Non-pigmented ciliary epithelial cell (primary cell): Measurements from ENCODE around the gene MAP3K4.

Experiments used
- DNase-seq: peaks from one replicate; pipeline ENCODE4 v3.0.0-alpha.2; 2010; ENCODE audit warnings: low read depth

Gene MAP3K4

DNA sequence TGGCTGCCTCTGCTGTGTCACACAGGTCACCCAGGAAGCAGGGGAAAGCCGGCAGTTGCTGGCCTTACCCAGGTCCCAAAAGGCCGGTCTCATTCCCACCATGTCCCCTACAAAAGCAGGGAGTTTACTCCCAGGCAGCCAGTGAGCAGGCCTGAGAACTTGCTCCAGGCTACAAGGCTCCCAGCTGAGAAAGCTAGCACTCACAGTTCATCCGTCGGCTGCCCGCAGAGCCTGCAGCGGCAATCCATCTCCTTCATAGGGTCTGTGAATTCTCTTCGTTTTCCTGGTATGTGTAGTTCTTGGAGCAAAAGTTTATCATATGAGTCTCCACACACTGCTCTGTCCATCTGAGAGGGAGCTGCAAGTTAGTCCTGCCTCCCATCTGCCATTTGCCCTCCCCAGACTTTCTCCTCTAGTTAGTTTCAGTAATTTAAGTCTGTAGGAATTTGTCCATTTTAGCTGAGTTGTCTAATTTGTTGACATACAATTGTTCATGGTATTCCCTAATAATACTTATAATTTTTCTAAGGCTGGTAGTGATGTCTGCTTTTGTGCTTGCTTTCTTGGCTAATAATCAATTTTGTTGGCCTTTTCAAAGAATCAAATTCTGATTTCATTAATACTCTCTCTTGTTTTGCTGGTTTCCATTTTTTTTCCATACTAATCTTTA lies 135.6 kb downstream of the MAP3K4 start:
- DNase-seq, result no peak

- DNase-seq, result no peak
Observed at GRCh38 chr6:161128230-161128629, 136.7 kb downstream of the MAP3K4 start.

GRCh38 chr6:161128680-161129196 lies 137.2 kb downstream of the MAP3K4 start:
- DNase-seq, result peak; percentile 50

GRCh38 chr6:161130541-161130940 lies 139.0 kb downstream of the MAP3K4 start:
- DNase-seq, result no peak

GRCh38 chr6:161130967-161131766 lies 139.6 kb downstream of the MAP3K4 start:
- DNase-seq, result no peak

GRCh38 chr6:161132384-161132783 lies 140.8 kb downstream of the MAP3K4 start:
- no peak for DNase-seq

GRCh38 chr6:161133963-161134362 lies 142.4 kb downstream of the MAP3K4 start:
- DNase-seq, result no peak

- DNase-seq, result no peak
Observed at GRCh38 chr6:161134550-161135298, 143.2 kb downstream of the MAP3K4 start.

DNA sequence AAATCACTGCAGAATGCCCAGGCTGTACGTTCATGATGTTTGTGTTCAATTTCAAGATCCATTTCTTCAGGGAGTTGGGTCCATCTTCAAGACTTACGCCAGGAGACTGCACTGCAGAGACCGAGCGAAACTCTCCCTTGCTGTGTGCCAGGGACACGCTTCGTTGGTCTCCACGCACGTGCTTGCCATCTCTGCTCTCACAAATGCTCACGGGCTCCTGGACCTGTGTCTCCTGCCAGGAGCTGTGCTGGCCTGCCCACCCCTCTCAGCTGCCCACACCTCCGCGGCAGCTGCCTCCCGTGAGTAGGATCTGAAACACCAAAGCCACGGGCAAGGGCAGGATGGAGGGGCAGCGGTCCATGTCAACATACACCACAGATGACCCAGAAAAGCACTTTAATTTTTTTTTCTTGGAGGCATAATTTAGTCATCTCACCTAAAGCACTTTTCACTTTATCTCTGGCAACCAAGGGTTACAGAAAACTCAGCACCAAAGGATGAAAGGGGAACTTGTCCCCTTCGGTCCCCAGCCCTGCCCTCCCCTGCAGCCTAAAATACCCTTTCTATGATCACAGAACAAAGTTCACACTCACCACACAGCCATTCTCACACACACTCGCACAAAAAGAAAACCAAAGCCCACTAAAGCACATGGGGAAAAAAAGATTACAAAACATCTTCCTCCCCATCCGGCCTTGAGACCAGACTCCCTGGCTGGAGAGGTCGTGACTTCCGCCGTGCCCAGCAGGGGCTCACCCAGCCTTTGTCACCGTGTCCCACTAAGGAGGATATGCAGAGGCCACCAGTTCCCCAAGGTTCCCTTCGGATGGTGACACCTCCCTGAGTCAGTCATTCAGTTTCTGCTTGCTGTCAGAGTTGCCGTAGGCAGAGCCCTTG lies 144.4 kb downstream of the MAP3K4 start:
- no peak for DNase-seq

DNA sequence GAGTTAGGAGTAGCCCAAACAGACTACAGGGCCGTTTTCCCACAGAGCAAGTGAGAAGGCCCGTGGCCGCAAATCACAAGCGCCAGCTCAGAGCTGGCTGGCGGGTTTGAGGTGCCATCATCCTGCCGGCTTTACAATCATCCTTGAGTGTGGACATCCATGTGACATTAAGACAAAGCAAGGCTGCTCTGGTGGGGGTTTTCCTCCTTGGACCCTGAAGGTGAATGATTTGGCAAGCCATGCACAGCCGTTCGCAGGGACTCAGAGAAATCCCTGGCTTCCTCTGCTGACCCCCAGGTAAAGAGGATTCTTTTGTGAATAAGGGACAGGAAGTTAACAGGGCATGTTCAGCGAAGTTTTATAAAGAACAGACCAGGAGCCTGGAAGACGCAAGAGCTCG lies 145.1 kb downstream of the MAP3K4 start:
- DNase-seq, result no peak

GRCh38 chr6:161137320-161137719 lies 145.8 kb downstream of the MAP3K4 start:
- no peak for DNase-seq

GRCh38 chr6:161137839-161138542 lies 146.4 kb downstream of the MAP3K4 start:
- peak; percentile 8 for DNase-seq

GRCh38 chr6:161138543-161139303 lies 147.2 kb downstream of the MAP3K4 start:
- no peak for DNase-seq

- DNase-seq, result no peak
Observed at GRCh38 chr6:161139304-161139765, 147.8 kb downstream of the MAP3K4 start.

DNA sequence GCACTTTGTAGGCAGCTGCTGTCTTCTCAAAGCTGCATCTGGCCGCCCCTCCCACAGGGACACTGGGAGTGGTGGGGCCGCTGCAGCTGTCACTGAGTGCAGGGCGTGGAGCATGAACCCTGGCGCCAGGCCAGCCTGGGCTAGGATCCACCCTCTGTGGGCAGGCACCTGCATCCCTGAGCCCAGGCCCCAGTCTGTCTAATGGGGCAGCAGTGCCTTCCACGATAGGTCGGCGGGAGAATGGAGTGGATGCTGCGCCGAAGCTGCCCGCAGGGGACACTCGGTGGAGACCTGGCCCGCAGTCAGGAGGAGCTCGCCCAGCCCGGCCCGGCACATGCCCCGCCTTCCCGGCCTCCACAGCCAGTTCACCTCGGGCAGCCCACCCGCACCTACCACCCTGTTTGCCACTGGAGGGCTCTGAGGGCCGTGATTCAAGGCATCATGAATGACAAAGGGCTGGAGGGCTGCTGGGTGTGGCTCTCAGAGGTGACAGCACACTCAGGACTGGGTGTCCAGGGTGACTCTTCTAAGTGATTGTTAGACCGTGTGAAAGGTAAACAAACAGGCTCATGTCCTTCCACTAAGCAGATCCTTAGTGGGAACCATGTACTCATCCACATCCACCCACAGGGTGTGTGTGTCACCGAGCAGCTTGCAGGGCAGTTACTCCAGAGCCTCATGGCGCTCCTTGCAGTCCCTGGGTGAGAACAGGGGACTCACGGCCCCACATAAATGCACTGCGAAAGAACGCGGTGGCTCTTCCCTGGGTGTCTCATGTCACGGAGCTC lies 148.4 kb downstream of the MAP3K4 start:
- no peak for DNase-seq

DNA sequence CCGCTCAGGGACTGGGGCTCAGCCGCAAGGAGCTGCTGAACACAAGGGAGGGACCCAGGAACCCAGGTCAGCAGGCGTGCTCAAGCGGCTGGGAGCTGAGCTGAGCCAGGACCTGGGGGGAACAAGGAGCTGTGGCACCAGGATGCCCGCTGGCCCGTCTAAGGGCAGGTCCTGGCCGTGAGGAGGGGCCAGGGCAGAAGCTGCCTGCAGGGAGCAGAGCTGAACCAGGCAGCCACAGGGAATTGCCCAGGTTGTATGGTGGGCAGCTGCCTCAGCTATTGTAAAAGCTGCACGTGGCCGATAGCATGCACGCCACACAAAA lies 148.9 kb downstream of the MAP3K4 start:
- no peak for DNase-seq

- DNase-seq, result no peak
Observed at GRCh38 chr6:161141173-161141572, 149.6 kb downstream of the MAP3K4 start.

DNA sequence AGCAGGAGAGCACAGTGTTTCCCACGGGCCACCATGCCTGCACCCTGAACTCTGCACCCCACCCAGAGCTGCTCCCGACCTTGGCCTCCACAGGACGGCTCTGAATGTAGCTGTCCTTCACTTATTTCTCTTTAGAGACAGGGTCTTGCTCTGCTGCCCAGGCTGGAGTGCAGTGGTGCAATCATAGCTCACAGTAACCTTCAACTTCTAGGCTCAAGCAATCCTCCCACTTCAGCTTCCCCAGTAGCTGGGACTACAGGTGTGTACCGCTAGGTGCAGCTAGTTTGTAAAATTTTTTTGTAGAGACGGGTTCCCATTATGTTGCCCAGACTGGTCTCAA lies 151.4 kb downstream of the MAP3K4 start:
- DNase-seq, result no peak

GRCh38 chr6:161143663-161144430 lies 152.3 kb downstream of the MAP3K4 start:
- DNase-seq, result no peak
